Tibial artery (tissue), 4 donors: ENCODE data around the gene SP110.
A peak's percentile ranks its signal among the peaks of the same experiment; 100 is the strongest.
"Not testable (repeated sequence)": the region's sequence is repeated elsewhere in the genome, so short reads cannot be mapped to it uniquely, and the experiment has no call there.

ENCODE experiments used
- DNase-seq, 2 donors: peaks; one replicate each; pipeline ENCODE4 v3.0.0-alpha.2; 2019
- H3K27ac ChIP-seq, 2 donors: fragments of 200-600 bp; sonication (generic) in 1 of 2; 1 replicate in 1 of 2; 2 replicates in 1 of 2; pipeline ENCODE4 v1.5.1; 2018 to 2019; ENCODE audit warnings: mild to moderate bottlenecking in 1 of 2
- H3K27me3 ChIP-seq, 2 donors: fragments of 200-600 bp; sonication (generic) in 1 of 2; one replicate each; pipeline versions ENCODE4 v1.5.1 to v1.6.0; 2016 to 2019
- H3K36me3 ChIP-seq, 3 donors: fragments of 200-600 bp; sonication (generic) in 2 of 3; one replicate each; pipeline ENCODE4 v1.5.1; 2016 to 2019; ENCODE audit warnings: mild to moderate bottlenecking in 2 of 3
- H3K4me1 ChIP-seq, 4 donors: fragments of 200-600 bp; sonication (generic) in 2 of 4; 1 replicate in 3 of 4; 2 replicates in 1 of 4; pipeline ENCODE4 v1.5.1; 2016 to 2019
- H3K4me3 ChIP-seq, 2 donors: fragments of 200-600 bp; sonication (generic) in 1 of 2; 1 replicate in 1 of 2; 2 replicates in 1 of 2; pipeline ENCODE4 v1.5.1; 2018 to 2019; ENCODE audit warnings: mild to moderate bottlenecking in 2 of 2
- H3K9me3 ChIP-seq, 3 donors: fragments of 200-600 bp; sonication (generic) in 1 of 3; one replicate each; pipeline ENCODE4 v1.5.1; 2016 to 2019
- intact Hi-C: fragments of 100-400 bp; cut with DNase I; formaldehyde crosslinking; loops from one replicate; pipeline ENCODE4 v1.15.0; 2023; ENCODE audit warnings: low total_unique reads
- TF ChIP-seq, protein P1 (sequence below), 2 experiments: fragments of 200-600 bp in 1 of 2; fragments of 450-650 bp in 1 of 2; IDR thresholded peaks; one replicate each; pipeline ENCODE4 v1.5.1; 2017 to 2019; ENCODE audit warnings: antibody characterized with exemption in 2 of 2, mild to moderate bottlenecking in 1 of 2, moderate library complexity in 1 of 2

Gene SP110

DNA sequence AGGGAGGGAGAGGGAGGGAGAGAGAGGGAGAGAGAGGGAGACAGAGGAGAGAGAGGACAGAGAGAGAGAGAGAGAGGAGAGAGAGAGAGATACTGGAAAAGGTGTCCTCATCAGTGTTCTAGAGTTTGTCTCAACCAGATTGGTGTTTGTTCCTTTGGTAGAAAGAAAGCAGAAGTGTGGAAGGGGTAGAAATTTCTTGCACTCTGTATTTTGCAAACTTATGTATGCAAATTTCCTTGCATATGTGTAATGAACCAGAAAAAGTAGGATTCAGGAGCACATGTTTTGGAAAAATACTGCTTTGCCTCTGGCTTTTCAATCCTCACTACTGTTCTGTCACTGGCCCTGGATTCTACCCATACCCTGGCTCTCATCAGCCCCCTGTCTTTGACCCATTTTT is 4.7 kb upstream of the SP110 start:
- no peak for DNase-seq
- H3K4me3 ChIP-seq = no peak overlapping the region
- peaks cover 0 to 7% (median 4%) of the 10 kb centered on the region in 4 donors for H3K4me1 ChIP-seq
- no peak overlapping the region for H3K27ac ChIP-seq
- no peaks in the 10 kb centered on the region for H3K36me3 ChIP-seq
- intact Hi-C loops = no loop called here
- H3K27me3 ChIP-seq = no peaks in the 10 kb centered on the region
- H3K9me3 ChIP-seq = no peaks in the 10 kb centered on the region
- TF ChIP-seq, protein P1, sequence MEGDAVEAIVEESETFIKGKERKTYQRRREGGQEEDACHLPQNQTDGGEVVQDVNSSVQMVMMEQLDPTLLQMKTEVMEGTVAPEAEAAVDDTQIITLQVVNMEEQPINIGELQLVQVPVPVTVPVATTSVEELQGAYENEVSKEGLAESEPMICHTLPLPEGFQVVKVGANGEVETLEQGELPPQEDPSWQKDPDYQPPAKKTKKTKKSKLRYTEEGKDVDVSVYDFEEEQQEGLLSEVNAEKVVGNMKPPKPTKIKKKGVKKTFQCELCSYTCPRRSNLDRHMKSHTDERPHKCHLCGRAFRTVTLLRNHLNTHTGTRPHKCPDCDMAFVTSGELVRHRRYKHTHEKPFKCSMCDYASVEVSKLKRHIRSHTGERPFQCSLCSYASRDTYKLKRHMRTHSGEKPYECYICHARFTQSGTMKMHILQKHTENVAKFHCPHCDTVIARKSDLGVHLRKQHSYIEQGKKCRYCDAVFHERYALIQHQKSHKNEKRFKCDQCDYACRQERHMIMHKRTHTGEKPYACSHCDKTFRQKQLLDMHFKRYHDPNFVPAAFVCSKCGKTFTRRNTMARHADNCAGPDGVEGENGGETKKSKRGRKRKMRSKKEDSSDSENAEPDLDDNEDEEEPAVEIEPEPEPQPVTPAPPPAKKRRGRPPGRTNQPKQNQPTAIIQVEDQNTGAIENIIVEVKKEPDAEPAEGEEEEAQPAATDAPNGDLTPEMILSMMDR (IDR thresholded peaks at IDR 0.05) = no peak

DNA sequence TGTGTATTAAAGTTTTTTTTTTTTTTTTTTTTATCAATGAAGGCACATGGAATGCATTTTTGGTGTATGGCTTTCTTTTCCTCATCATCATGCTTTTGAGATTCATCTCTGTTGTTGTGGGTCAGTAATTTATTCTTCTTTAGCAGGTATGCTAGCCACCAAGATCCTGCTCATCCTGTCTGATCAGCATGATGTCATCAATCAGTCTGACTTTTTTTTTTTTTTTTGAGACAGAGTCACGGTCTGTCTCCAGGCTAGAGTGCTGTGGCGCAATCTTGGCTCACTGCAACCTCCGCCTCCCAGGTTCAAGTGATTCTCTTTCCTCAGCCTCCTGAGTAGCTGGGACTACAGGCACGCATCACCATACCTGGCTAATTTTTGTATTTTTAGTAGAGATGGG is 3.0 kb upstream of the SP110 start:
- H3K4me3 ChIP-seq, H3K27me3 ChIP-seq, intact Hi-C loops, DNase-seq, H3K36me3 ChIP-seq, H3K9me3 ChIP-seq, H3K27ac ChIP-seq: not testable (repeated sequence)
- peaks cover 0 to 18% (median 11%) of the 10 kb centered on the region in 4 donors for H3K4me1 ChIP-seq

DNA sequence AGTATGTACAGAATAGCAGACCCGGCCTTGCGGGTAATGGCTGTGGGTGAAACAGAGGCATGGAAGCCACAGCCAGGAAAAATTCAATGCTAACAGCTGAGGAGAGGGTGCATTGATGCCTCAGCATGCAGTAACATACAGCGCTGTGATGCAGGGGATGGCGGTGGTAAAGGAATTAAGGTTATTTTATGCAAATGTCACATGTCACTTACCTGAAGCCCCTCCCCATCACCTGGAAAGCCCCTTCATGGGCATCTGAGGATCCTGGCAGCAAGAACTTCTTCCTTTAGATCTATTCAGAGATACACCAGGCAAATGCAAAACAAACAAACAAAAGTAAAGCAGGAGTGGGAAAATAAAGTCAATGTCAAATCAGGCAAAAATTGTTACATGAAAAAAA is 1.7 kb upstream of the SP110 start:
- intact Hi-C loops = no loop called here
- TF ChIP-seq, protein P1 (IDR thresholded peaks at IDR 0.05) = no peak
- DNase-seq = no peak

DNA sequence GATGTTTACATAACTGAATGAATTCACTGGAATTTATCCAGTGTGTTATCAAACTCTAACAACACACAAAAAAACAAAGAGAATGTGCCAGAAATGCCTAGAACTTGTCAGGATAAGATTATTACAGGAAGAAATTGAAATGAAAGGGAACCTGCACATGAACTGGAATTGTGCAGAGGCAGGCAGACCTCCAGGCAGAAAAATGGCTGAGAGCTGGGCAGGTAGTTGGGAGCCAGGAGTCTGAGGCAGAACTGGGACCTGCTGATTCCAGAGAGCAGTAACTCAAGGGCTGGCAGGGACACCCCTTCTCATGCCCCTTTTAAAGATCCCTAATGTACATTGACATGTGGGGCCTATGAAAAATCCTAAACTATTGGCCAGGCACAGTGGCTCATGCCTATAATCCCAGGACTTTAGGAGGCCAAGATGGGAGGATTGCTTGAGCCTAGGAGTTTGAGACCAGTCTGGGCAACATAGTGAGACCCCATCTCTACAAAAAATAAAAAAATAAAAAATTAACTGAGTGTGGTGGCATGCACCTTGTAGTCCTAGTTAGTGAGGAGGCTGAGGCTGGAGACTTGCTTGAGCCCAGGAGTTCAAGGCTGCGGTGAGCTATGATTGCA is 674 bp upstream of the SP110 start:
- H3K4me1 ChIP-seq = peaks cover 0 to 22% (median 11%) of the 10 kb centered on the region in 4 donors
- H3K36me3 ChIP-seq = peaks cover 0 to 16% (median 10%) of the 10 kb centered on the region in 3 donors
- H3K4me3 ChIP-seq = peak overlapping the region; percentile 58 to 69
- intact Hi-C loops = no loop called here
- H3K9me3 ChIP-seq = no peaks in the 10 kb centered on the region
- H3K27ac ChIP-seq = peak overlapping the region; percentile 73 to 77
- TF ChIP-seq, protein P1 (IDR thresholded peaks at IDR 0.05) = no peak
- H3K27me3 ChIP-seq = no peaks in the 10 kb centered on the region
- no peak for DNase-seq

More for the DNA sequence above, 1.7 kb upstream of the SP110 start:
- Histone ChIP-seq H3K27ac (no peak overlapping the region), H3K27me3 (no peaks in the 10 kb centered on the region), H3K4me1 (peaks cover 0 to 22% (median 11%) of the 10 kb centered on the region in 4 donors), H3K36me3 (peaks cover 0 to 6% (median 3%) of the 10 kb centered on the region in 3 donors), H3K9me3 (no peaks in the 10 kb centered on the region), H3K4me3 (no peak overlapping the region)

DNA sequence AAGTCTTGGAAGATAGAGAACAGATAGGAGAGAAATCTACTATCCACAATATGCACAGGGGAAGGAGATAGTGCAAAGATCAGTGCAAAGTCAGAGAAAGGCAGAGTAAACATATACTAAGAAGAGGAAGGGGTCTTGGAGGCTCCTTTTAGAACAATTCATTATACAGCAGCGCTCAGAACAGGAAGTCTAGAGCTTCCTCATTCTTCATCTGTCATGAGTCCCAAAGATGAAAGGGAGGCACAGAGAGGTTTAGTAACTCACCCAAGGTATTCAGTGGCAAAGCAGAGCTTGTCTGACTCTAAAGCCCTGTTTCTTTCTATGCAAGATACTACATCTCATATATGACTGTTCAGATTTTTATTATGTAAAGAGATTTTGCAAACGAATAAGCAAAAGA is 1.4 kb downstream of the SP110 start:
- DNase-seq = no peak
- H3K27ac ChIP-seq = peak overlapping the region in 1 of 2 donors; percentile 77

DNA sequence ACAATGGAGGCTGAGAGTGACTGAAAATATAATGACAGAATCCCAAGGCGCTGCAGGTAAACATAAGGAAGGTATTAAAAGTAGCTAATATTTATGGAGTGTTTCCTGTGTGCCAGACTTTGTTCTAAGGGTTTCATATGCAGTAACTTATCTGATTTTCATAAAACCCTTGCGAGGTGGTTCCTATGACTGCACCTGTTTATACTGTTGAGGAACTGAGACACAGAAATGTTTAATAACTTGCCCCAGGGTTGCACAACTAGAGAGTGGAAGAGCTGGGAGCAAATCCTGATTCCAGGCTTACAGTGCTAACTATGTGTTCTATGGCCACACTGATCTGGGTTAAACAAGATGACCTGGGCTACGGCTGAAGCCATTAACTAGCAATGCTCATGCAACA is 2.4 kb downstream of the SP110 start:
- intact Hi-C loops = no loop called here
- TF ChIP-seq, protein P1 (IDR thresholded peaks at IDR 0.05) = no peak
- Histone ChIP-seq H3K4me3 (no peak overlapping the region), H3K4me1 (peaks cover 0 to 22% (median 11%) of the 10 kb centered on the region in 4 donors), H3K36me3 (peaks cover 9 to 47% (median 40%) of the 10 kb centered on the region in 3 donors), H3K9me3 (no peaks in the 10 kb centered on the region), H3K27me3 (no peaks in the 10 kb centered on the region), H3K27ac (no peak overlapping the region)
- DNase-seq = no peak

More for the DNA sequence above, 1.4 kb downstream of the SP110 start:
- TF ChIP-seq, protein P1 (IDR thresholded peaks at IDR 0.05) = no peak
- Histone ChIP-seq H3K4me3 (peak overlapping the region in 1 of 2 donors; percentile 69), H3K4me1 (peaks cover 0 to 22% (median 11%) of the 10 kb centered on the region in 4 donors), H3K27me3 (no peaks in the 10 kb centered on the region), H3K36me3 (peaks cover 3 to 37% (median 31%) of the 10 kb centered on the region in 3 donors), H3K9me3 (no peaks in the 10 kb centered on the region)
- intact Hi-C loops = no loop called here
